H9 (cell line): ENCODE results near the gene LHPP. TPM values are rescaled to one million over a fixed set of nuclear protein-coding genes. Genes with fewer than 3 reads are reported as not detected.
A peak's percentile ranks its signal among the peaks of the same experiment; 100 is the strongest.

Experiments
- DNase-seq: peaks from one replicate; pipeline ENCODE4 v3.0.0-alpha.2; 2017
- H2AFZ ChIP-seq: one replicate; pipeline ENCODE4 v1.6.1; 2013; ENCODE audit warnings: mild to moderate bottlenecking, low read length, control low read depth, moderate library complexity
- H2AK5ac ChIP-seq: 2 replicates; pipeline ENCODE4 v1.6.1; 2013; ENCODE audit warnings: low read length, control low read depth, mixed read lengths; ENCODE audit not compliant: insufficient read length
- H2BK120ac ChIP-seq: one replicate; pipeline ENCODE4 v1.6.1; 2013; ENCODE audit warnings: low read depth, mild to moderate bottlenecking, low read length, control low read depth, inconsistent platforms; ENCODE audit not compliant: poor library complexity, severe bottlenecking
- H2BK12ac ChIP-seq: 2 replicates; pipeline ENCODE4 v1.6.1; 2013; ENCODE audit warnings: low read length, control low read depth, mixed read lengths, low read depth; ENCODE audit not compliant: insufficient read length
- H2BK15ac ChIP-seq: 2 replicates; pipeline ENCODE4 v1.6.1; 2013; ENCODE audit warnings: low read depth, low read length, control low read depth
- H2BK20ac ChIP-seq: one replicate; pipeline ENCODE4 v1.6.1; 2013; ENCODE audit warnings: low read depth, mild to moderate bottlenecking, low read length, control low read depth, inconsistent platforms; ENCODE audit not compliant: poor library complexity, severe bottlenecking
- H2BK5ac ChIP-seq: 2 replicates; pipeline ENCODE4 v1.6.1; 2013; ENCODE audit warnings: low read length, control low read depth, mixed read lengths; ENCODE audit not compliant: insufficient read length
- H3K14ac ChIP-seq: 2 replicates; pipeline ENCODE4 v1.6.1; 2013; ENCODE audit warnings: low read length, control low read depth; ENCODE audit not compliant: insufficient read depth
- H3K18ac ChIP-seq: 2 replicates; pipeline ENCODE4 v1.6.1; 2013; ENCODE audit warnings: low read depth, mild to moderate bottlenecking, mixed read lengths, low read length, control low read depth; ENCODE audit not compliant: insufficient read length
- H3K23ac ChIP-seq: 2 replicates; pipeline ENCODE4 v1.6.1; 2013; ENCODE audit warnings: low read length, control low read depth, mixed read lengths, low read depth; ENCODE audit not compliant: insufficient read length
- H3K23me2 ChIP-seq: 2 replicates; pipeline ENCODE4 v1.6.1; 2013; ENCODE audit warnings: low read depth, mild to moderate bottlenecking, mixed read lengths, low read length, control low read depth; ENCODE audit not compliant: insufficient read length, poor library complexity, severe bottlenecking
- H3K27ac ChIP-seq: 2 replicates; pipeline ENCODE4 v1.5.1; 2013; ENCODE audit warnings: low read length, control low read depth, mixed read lengths, low read depth; ENCODE audit not compliant: insufficient read length
- H3K27me3 ChIP-seq: 2 replicates; pipeline ENCODE4 v1.6.1; 2013; ENCODE audit warnings: low read length, control low read depth, inconsistent platforms; ENCODE audit not compliant: insufficient read depth
- H3K4ac ChIP-seq: 2 replicates; pipeline ENCODE4 v1.6.1; 2013; ENCODE audit warnings: low read depth, mild to moderate bottlenecking, control low read depth, inconsistent platforms, low read length, moderate library complexity
- H3K4me1 ChIP-seq: 2 replicates; pipeline ENCODE4 v1.6.1; 2013; ENCODE audit warnings: low read length, control low read depth, inconsistent platforms; ENCODE audit not compliant: insufficient read depth
- H3K4me2 ChIP-seq: 2 replicates; pipeline ENCODE4 v1.6.1; 2013; ENCODE audit warnings: low read length, control low read depth, mixed read lengths; ENCODE audit not compliant: insufficient read length, insufficient read depth
- H3K56ac ChIP-seq: 2 replicates; pipeline ENCODE4 v1.6.1; 2013; ENCODE audit warnings: low read depth, mild to moderate bottlenecking, mixed read lengths, low read length, control low read depth; ENCODE audit not compliant: insufficient read length
- H3K79me1 ChIP-seq: 2 replicates; pipeline ENCODE4 v1.6.1; 2013; ENCODE audit warnings: low read depth, mild to moderate bottlenecking, moderate library complexity, low read length, control low read depth, inconsistent platforms; ENCODE audit not compliant: insufficient read depth, poor library complexity, severe bottlenecking
- H3K79me2 ChIP-seq: 2 replicates; pipeline ENCODE4 v1.6.1; 2013; ENCODE audit warnings: low read length, control low read depth, inconsistent platforms; ENCODE audit not compliant: insufficient read depth
- H3K9ac ChIP-seq: 2 replicates; pipeline ENCODE4 v1.6.1; 2013; ENCODE audit warnings: low read length, control low read depth, mixed read lengths; ENCODE audit not compliant: insufficient read length; ENCODE audit errors: extremely low read depth
- H3K9me3 ChIP-seq: one replicate; pipeline ENCODE4 v1.6.1; 2013; ENCODE audit warnings: low read depth, low read length, inconsistent platforms; ENCODE audit not compliant: control insufficient read depth
- H3T11ph ChIP-seq: one replicate; pipeline ENCODE4 v1.6.1; 2013; ENCODE audit warnings: mild to moderate bottlenecking, low read length, control low read depth, inconsistent platforms
- H4K20me1 ChIP-seq: one replicate; pipeline ENCODE4 v1.6.1; 2013; ENCODE audit not compliant: control insufficient read depth, insufficient read length, insufficient read depth
- H4K5ac ChIP-seq: 2 replicates; pipeline ENCODE4 v1.6.1; 2013; ENCODE audit warnings: low read depth, mild to moderate bottlenecking, mixed read lengths, low read length, control low read depth; ENCODE audit not compliant: insufficient read length
- H4K8ac ChIP-seq: replicated peaks from 2 replicates; pipeline ENCODE4 v1.6.1; 2013; ENCODE audit warnings: low read length, control low read depth, mixed read lengths, low read depth; ENCODE audit not compliant: insufficient read length
- H4K91ac ChIP-seq: 2 replicates; pipeline ENCODE4 v1.6.1; 2013; ENCODE audit warnings: low read depth, mild to moderate bottlenecking, moderate library complexity, mixed read lengths, low read length, control low read depth; ENCODE audit not compliant: insufficient read length
- H3K27ac Mint-ChIP-seq, 3 experiments: 2 replicates in 2 of 3; 3 replicates in 1 of 3; pipeline ENCODE4 v1.8.0; 2020 to 2021; ENCODE audit warnings: mixed read lengths in 3 of 3, mild to moderate bottlenecking in 1 of 3, moderate library complexity in 1 of 3
- H3K27me3 Mint-ChIP-seq: 2 replicates; pipeline ENCODE4 v1.8.0; 2021; ENCODE audit warnings: low read depth, mild to moderate bottlenecking, moderate library complexity, mixed read lengths
- H3K36me3 Mint-ChIP-seq, 3 experiments: 2 replicates in 2 of 3; 3 replicates in 1 of 3; pipeline ENCODE4 v1.8.0; 2020 to 2021; ENCODE audit warnings: low read depth in 3 of 3, mixed read lengths in 3 of 3; ENCODE audit not compliant: insufficient read depth in 1 of 3
- H3K4me1 Mint-ChIP-seq, 2 experiments: 2 replicates each; pipeline ENCODE4 v1.8.0; 2020; ENCODE audit warnings: mixed read lengths in 2 of 2
- H3K4me3 Mint-ChIP-seq, 2 experiments: 2 replicates in 1 of 2; 3 replicates in 1 of 2; pipeline ENCODE4 v1.8.0; 2020 to 2021; ENCODE audit warnings: mild to moderate bottlenecking in 2 of 2, mixed read lengths in 2 of 2, moderate library complexity in 1 of 2
- H3K9me3 Mint-ChIP-seq, 2 experiments: 2 replicates in 1 of 2; 3 replicates in 1 of 2; pipeline ENCODE4 v1.8.0; 2020; ENCODE audit warnings: mild to moderate bottlenecking in 2 of 2, mixed read lengths in 2 of 2, moderate library complexity in 1 of 2
- CTCF ChIP-seq: fragments of 200-600 bp; sonication (generic); conservative IDR thresholded peaks from 3 replicates; pipeline ENCODE4 v1.8.0; 2021; ENCODE audit warnings: antibody characterized with exemption, mild to moderate bottlenecking
- WGBS: extraction: QIAGEN DNeasy Blood & Tissue Kit; methylation state at CpG from one replicate; pipeline ENCODE4 v1.1.7; 2013; ENCODE audit warnings: missing lambda C conversion rate, low lambda C conversion rate, mixed read lengths; ENCODE audit not compliant: insufficient read length; ENCODE audit errors: extremely low coverage; 5-methylcytosine and 5-hydroxymethylcytosine counted together
- total RNA-seq: library from RNA; stranded (reverse); gene quantifications from 2 replicates; pipeline ENCODE4 v1.2.1, GENCODE V29; 2021

LHPP gene
- total RNA-seq, 1 experiment from 2014 or later = 29.6 TPM

GRCh38 chr10:124520558-124521428, 59.2 kb downstream of the LHPP start:
- peaks cover 2 to 8% (median 8%) of the 10 kb centered on the region in 3 experiments; a peak in 5 of 7 replicates for H3K36me3 Mint-ChIP-seq
- H3K79me2 ChIP-seq = no peaks in the 10 kb centered on the region
- no peak overlapping the region for H3K18ac ChIP-seq
- no peak overlapping the region for H2BK15ac ChIP-seq
- no peak overlapping the region for H3K27ac ChIP-seq
- no peak overlapping the region for H2AK5ac ChIP-seq
- H2AFZ ChIP-seq = no peak overlapping the region
- DNase-seq = no peak
- H2BK12ac ChIP-seq = no peak overlapping the region
- H3K9me3 Mint-ChIP-seq = no peaks in the 10 kb centered on the region; a peak in 2 of 5 replicates
- no peaks in the 10 kb centered on the region for H3K9me3 ChIP-seq
- H4K5ac ChIP-seq = no peak overlapping the region
- H3K4me2 ChIP-seq = no peak overlapping the region
- no peaks in the 10 kb centered on the region for H4K20me1 ChIP-seq
- TF ChIP-seq CTCF = peak; percentile 22; the same call in 1 of the 3 replicates
- no peaks in the 10 kb centered on the region for H3K27me3 Mint-ChIP-seq
- no peak overlapping the region for H3K56ac ChIP-seq
- no peak overlapping the region for H2BK20ac ChIP-seq
- WGBS = no CpG with 5 or more reads among the region's 20 CpGs
- no peak overlapping the region for H3K9ac ChIP-seq
- H3K27me3 ChIP-seq = no peaks in the 10 kb centered on the region
- H3T11ph ChIP-seq = no peak overlapping the region
- H2BK120ac ChIP-seq = no peak overlapping the region
- H3K4ac ChIP-seq = no peak overlapping the region
- H3K23me2 ChIP-seq = no peaks in the 10 kb centered on the region
- H4K8ac ChIP-seq = no peak overlapping the region
- peaks cover 14 to 29% of the 10 kb centered on the region in 2 experiments for H3K4me1 Mint-ChIP-seq
- no peak overlapping the region for H4K91ac ChIP-seq
- H3K4me3 Mint-ChIP-seq = no peak overlapping the region
- no peak overlapping the region; a peak in 1 of 7 replicates for H3K27ac Mint-ChIP-seq
- no peak overlapping the region for H2BK5ac ChIP-seq
- no peak overlapping the region for H3K14ac ChIP-seq
- H3K79me1 ChIP-seq = no peaks in the 10 kb centered on the region
- H3K4me1 ChIP-seq = no peaks in the 10 kb centered on the region
- no peak overlapping the region for H3K23ac ChIP-seq
